ENCODE data around the gene TTYH1.

The TTYH1 gene

DNA sequence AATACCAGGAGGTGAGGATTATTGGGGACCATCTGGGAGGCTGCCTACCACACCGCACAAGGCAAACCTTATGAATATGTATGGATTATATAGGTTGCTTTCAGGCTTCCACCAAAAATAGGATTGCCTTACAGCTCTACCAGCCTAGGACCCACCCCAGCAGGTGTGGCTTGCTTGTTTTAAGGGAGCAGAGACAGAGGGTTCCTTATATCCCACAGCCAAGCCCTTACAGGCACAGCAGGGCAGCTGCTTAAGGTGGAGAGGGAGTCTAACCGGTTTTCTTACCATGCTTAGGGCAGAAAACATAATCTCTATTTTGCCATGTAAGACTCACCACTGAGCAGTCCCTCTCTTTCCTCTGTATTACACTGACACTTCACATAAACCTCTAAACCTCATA is 16.1 kb upstream of the TTYH1 start:
- TF ChIP-seq CTCF (IDR thresholded peaks at IDR 0.05; ENCODE audit: low read depth, low read length, missing control alignments), result no peak
- no peak overlapping the region for H3K4me3 ChIP-seq (ENCODE audit: low read depth, low read length)
- DNase-seq (ENCODE audit: low read depth), result no peak
- in situ Hi-C loops (cut with HindIII; ENCODE audit: low sequenced_read_pairs), result no loop called here

GRCh38 chr19:54400913-54401312 is 14.4 kb upstream of the TTYH1 start:
- no peak for TF ChIP-seq CTCF (IDR thresholded peaks at IDR 0.05; ENCODE audit: low read depth, low read length, missing control alignments)
- no peak for DNase-seq (ENCODE audit: low read depth)
- no peak overlapping the region for H3K4me3 ChIP-seq (ENCODE audit: low read depth, low read length)
- in situ Hi-C loops (cut with HindIII; ENCODE audit: low sequenced_read_pairs), result no loop called here

GRCh38 chr19:54403054-54403453 is 12.2 kb upstream of the TTYH1 start:
- no peak overlapping the region for H3K4me3 ChIP-seq (ENCODE audit: low read depth, low read length)
- TF ChIP-seq CTCF (IDR thresholded peaks at IDR 0.05; ENCODE audit: low read depth, low read length, missing control alignments), result no peak
- no peak for DNase-seq (ENCODE audit: low read depth)
- in situ Hi-C loops (cut with HindIII; ENCODE audit: low sequenced_read_pairs), result no loop called here

GRCh38 chr19:54405628-54406027 is 9.6 kb upstream of the TTYH1 start:
- no peak overlapping the region for H3K4me3 ChIP-seq (ENCODE audit: low read depth, low read length)
- in situ Hi-C loops (cut with HindIII; ENCODE audit: low sequenced_read_pairs), result no loop called here
- TF ChIP-seq CTCF (IDR thresholded peaks at IDR 0.05; ENCODE audit: low read depth, low read length, missing control alignments), result no peak
- DNase-seq (ENCODE audit: low read depth), result no peak

DNA sequence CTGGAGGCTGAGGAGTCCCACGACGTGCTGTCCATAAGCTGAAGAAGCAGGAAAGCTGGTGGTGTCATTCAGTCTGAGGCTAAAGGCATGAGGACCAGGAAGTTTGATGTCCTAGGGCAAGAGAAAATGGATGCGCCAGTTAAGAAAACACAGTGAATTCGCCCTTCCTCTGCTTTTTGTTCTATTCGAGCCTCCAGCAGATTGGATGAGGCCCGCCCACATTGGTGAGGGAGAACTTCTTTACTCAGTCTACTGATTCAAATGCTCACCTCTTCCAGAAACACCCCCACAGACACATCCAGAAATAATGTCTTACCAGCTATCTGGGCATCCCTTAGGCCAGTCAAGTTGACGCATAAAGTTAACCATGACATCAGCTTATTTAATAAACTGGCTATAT is 7.5 kb upstream of the TTYH1 start:
- H3K4me3 ChIP-seq (ENCODE audit: low read depth, low read length), result no peak overlapping the region
- TF ChIP-seq CTCF (IDR thresholded peaks at IDR 0.05; ENCODE audit: low read depth, low read length, missing control alignments), result no peak
- no peak for DNase-seq (ENCODE audit: low read depth)
- in situ Hi-C loops (cut with HindIII; ENCODE audit: low sequenced_read_pairs), result no loop called here

DNA sequence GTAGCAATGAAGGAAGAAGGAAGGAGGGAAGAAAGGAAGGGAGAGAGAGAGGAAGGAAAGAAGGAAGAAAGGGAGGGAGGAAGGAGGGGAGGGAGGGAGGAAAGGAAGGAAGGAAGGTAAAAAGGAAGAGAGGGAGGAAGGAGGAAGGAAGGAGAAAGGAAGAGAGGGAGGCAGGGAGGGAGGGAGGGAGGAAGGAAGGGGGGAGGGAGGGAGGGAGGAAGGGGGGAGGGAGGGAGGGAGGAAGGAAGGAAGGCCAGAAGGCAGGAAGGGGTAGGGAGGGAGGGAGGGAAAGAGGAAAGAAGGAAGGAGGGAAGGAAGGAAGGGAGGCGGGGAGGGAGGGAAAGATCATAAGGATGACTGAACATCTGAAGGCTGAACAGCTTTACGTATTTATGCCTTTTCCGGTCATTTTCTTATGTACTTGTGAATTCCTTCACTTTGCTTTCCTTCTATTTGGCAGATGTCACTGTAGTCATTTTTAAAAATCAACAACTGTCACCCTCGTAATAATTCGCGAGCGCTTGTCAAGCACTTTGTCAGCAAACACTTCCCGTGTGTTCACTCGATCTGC is 6.7 kb upstream of the TTYH1 start:
- TF ChIP-seq CTCF (IDR thresholded peaks at IDR 0.05; ENCODE audit: low read depth, low read length, missing control alignments), result no peak
- no peak for DNase-seq (ENCODE audit: low read depth)
- no peak overlapping the region for H3K4me3 ChIP-seq (ENCODE audit: low read depth, low read length)
- in situ Hi-C loops (cut with HindIII; ENCODE audit: low sequenced_read_pairs), result no loop called here

DNA sequence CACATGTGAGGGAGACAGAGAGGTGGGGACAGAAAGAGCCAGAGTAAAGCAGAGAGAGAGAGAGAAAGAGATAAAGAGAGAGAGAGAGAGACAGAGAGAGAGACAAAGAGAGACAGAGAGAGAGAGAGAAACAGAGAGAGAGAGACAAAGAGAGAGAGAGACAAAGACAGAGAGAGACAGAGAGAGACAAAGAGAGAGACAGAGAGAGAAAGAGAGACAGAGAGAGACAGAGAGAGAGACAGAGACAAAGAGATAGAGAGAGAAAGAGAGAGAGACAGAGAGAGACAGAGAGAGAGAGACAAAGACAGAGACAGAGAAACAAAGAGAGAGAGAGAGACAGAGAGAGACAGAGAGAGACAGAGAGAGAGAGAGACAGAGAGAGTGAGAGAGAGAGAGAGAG is 4.2 kb upstream of the TTYH1 start:
- no peak for TF ChIP-seq CTCF (IDR thresholded peaks at IDR 0.05; ENCODE audit: low read depth, low read length, missing control alignments)
- H3K4me3 ChIP-seq (ENCODE audit: low read depth, low read length), result no peak overlapping the region
- in situ Hi-C loops (cut with HindIII; ENCODE audit: low sequenced_read_pairs), result no loop called here
- no peak for DNase-seq (ENCODE audit: low read depth)
